ENCODE measurements around the gene TMEM138.

The TMEM138 gene

DNA sequence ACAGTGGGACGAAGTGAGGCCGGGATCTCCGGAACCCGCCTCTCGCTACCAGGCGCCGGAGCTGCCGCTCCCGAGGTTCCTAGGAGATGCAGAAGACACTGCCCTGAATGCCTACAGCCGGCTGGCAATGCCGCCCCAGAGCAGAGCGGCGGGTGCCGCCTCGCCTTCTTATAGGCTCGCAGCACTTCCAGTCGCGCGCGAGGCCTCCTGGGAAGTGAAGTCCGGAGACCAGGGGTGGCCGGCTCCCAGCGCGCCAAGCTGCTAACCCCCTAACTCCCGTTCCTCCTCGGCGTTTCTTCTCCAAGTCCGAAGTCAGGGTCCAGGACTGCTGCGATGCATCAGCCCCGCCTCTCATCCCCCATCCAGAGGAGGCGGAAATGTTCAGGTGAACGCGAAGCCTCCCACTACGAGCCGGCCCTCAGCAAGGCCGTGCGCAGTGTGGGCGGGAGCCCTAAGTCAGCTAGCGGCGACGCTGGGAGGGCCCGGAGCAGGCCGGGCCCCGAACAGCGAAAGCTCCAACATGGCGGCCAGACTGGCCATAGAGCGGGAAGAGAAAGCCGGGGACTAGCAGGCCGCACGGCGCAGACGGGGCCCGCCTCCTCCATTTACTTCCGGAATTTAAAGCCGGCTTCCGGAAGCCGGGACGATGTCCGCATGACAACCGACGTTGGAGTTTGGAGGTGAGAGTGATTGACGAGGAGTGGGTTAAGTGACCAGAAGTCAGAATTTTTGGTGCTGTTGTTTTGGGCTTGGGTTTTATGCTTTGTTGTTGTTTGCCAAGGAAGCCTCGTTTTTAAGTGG is at the start of gene TMEM138, which contains the start of gene CYB561A3:
TMEM138 (plus strand) TSS at position 634 of the 801 bp plus-strand sequence. CDS start 2,017 bp downstream, outside the sequence.
CYB561A3 (minus strand) TSS at position 142 of the 801 bp plus-strand sequence. CDS start 5,169 bp downstream, outside the sequence.
- DNase-seq (ENCODE audit: low spot score) = peak; percentile 94

DNA sequence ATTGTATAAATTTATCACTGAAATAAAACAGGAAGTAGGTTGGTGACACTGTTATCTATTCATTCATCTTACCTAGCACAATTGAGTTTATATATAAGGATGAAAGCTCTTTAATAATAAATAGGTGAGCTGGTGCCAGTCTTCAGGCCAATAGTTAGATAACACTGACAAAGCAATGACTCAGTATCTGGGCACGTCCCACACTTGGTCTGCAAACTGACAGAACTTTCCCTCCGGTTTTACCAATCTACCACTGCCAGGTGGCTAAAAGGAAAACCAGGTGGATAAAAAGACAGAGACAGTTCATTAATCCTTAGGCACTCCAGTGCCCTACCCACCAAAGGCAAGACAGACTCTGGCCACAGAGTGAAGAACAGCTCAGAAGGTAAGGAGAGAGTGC is 46.9 kb upstream of the TMEM138 start:
- no peak for DNase-seq (ENCODE audit: low spot score)

DNA sequence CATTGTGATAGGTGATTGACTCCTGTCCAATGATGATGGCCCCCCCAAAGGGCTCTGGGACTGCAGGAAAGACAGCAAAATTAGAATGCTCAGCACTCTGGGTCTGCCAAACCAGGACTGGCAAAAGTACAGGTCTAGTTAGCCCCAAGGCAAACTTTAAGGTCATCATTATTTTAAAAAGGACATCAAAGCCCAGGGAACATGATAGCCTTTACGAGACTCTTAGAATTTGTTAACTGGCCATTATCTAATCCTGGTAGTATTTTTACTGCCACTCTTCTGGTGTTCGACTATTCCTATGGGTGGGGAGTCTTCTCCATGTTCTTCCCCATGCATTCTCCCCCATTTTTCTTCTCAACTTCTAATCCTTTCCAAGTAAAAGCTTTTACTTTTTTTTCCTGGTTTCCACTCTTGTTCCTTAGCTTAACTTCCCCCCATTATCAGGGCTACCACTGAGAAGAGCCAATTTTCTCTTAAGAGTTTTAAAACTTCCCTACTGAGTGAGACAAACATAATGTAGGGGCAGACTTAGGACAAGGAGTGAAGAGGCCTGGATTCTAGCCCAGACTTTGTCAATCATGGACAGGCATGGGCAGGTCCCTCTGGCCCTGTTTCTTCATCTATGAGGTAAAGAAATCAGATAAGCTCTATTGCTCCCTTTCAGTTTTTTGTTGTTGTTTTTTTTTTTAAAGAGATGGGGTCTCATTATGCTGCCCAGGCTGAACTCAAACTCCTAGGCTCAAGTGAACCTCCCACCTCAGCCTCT is 36.3 kb upstream of the TMEM138 start:
- DNase-seq (ENCODE audit: low spot score) = no peak

DNA sequence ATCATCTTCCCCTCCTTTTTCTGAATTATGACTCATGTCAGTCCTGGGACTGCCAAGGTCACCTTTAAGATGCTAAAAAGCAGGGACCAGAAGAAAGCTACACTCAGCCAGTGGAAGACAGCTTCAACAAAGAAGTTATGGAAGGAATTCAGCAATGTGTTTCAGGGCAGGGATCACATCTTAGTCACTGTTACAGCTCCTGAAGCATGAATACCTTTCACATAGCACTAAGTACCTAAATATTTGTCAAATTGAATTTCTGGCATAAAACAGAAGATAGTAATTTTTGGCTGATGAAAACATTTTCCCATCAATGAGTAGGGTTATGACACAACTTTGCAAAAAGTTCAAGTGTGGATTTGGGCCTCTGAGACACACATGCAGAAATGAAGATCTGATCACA is 34.5 kb upstream of the TMEM138 start:
- DNase-seq (ENCODE audit: low spot score) = no peak

DNA sequence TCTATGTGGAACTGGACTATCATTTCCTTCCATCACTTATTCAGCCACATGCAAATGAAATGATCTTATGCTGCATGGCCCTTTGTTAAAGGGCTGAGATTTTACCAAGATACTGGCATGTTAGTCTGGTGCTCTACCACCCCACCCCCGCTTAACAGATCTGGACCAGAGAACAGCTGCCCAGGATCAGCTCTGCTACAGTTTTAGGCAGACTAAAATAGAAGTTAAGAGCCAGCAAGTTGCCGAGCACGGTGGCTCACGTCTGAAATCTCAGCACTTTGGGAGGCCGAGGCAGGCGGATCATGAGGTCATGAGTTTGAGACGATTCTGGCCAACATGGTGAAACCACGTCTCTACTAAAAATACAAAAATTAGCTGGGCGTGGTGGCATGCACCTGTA is 33.8 kb upstream of the TMEM138 start:
- DNase-seq (ENCODE audit: low spot score) = no peak

DNA sequence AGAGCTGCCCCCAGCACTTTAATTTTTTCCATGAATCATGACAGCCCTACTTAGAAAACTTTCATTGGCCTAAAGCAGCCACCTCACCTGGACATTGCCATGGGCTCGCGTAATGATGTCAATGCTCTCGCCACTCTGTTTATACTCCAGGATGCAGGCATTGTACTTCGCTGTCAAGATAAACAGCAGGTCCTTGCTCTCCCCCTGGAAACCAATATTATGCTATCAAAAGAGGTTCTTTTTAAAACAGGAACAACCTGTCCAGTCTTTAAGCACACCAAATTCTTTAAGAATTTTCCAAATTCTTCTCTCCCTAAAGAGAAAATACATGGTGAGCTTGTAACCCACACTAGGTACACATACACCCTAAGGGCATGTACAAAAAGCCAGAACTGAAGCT is 32.3 kb upstream of the TMEM138 start:
- DNase-seq (ENCODE audit: low spot score) = no peak

DNA sequence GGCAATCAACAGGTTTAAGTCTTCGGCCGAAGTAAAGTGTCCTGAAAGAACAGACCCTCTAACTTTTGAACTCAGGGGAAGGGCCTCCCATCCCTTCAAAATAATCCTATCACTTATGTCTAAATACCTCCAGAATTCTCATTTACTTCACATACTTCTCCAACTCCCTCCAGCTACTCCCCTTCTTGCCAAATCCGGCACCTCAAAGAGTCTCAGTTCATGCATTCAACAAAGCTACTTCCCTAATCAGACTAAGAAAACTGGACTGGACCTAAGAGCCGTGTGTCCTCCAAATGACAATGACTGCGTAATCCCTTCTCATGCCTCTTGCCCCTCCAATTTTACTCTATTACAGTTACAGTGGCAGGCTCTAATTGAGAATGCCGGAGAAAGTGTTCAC is 30.5 kb upstream of the TMEM138 start:
- DNase-seq (ENCODE audit: low spot score) = no peak

DNA sequence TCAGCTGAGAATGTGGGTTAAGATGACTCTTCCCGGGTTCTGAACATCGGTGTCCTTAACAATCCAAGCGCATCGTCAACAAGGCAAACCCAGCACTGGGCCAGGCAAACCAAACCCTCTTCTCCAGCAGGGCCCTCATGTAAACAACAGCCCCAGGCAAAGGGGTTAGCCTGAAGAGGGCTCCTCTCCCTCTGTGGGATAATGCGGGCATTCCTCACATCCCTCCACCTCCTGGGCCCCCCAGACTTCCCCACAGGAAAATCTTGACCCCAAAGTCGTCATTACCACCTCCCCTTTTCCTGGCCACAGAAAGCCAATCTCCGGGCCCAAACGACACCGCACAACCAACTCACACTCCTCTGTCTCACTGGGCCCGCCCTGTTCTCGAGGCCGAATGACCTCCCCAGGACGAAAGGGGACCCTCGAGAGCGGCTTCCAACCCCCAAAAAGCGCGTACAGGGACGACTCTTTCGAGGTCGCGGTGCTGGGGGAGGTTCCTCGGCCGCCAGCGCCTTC is 29.8 kb upstream of the TMEM138 start:
- no peak for DNase-seq (ENCODE audit: low spot score)

DNA sequence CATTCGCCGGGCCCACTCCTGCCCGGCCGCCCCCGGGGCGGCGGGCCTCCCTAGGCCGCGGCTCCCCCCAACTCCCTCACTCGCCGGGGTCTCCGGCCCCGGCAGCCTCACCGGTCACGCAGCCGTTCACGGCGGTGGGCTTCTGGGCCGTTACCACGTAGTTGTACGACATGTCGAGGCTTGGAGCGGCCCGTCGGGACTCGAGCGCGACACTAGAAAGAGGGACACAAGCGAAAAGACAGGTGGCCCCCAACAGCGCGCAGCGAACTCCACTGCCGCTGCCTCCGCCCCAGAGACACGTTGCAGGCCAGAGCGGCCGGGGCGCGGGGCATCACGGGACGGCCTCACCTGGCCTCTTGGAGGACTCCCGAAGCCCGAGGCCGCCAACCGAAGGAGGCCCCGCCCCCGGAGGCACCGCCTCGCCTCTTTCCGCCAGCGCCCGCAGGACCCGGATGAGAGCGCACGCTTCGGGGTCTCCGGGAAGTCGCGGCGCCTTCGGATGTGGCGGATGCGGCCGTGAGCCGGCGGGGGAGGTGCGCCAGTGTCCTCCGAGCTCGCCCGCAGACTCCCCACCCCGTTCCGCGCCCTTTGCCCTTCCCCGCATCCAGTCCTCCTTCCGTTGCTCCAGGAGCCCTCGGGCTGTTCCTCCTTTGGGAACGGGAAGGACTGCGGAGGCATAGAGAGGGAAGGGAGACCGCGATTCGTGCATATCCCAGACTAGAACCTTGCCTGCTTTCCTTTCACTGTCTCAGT is 29.2 kb upstream of the TMEM138 start, which contains the start of the genes DDB1 and TKFC:
DDB1 (minus strand) TSS at position 309 of the 753 bp plus-strand sequence; CDS start at position 172, 137 bp downstream.
TKFC (plus strand) TSS at position 432 of the 753 bp plus-strand sequence. CDS start 1,501 bp downstream, outside the sequence.
- peak; percentile 98 for DNase-seq (ENCODE audit: low spot score)

DNA sequence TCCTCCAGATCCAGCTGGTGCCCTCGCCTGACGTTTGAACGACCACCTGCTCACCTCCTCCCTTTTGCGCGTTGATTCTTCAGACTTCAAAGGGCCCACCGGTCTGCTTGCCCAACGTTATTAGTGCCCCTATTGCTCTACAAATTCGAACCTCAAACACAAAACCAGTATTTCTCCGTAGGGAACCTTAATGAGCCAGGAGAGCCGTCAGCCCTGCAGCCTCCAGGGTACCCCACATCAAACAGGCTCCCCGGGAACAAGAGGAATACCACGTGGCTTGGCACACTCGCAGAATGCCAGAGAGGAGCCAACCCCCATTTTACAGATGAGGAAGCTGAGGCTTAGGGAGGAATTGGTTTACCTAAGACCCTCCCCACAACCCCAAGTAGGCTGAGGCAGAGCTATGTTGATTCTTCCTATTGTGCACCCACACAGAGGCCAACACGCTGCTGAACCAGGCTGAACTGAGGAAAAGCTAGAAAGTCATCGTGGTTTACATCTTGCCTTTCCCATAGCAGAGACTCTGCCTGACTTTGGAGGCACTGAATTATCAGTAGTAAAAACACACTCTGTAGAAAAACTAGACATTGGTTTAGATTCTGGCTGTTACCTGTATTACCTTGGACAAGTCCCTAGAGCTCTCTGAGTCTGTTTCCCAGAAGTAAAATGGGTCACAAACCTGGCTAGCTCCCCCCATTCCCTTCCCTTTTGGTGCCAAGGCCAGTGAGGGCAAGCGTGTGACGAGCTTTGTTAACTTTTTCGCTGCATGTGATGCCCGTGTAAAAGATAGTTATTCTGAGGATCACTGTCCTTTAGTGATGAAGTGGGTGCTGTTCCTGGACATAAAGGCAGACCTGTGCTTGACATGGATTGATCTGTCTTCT is 28.4 kb upstream of the TMEM138 start:
- peak; percentile 14 for DNase-seq (ENCODE audit: low spot score)

DNA sequence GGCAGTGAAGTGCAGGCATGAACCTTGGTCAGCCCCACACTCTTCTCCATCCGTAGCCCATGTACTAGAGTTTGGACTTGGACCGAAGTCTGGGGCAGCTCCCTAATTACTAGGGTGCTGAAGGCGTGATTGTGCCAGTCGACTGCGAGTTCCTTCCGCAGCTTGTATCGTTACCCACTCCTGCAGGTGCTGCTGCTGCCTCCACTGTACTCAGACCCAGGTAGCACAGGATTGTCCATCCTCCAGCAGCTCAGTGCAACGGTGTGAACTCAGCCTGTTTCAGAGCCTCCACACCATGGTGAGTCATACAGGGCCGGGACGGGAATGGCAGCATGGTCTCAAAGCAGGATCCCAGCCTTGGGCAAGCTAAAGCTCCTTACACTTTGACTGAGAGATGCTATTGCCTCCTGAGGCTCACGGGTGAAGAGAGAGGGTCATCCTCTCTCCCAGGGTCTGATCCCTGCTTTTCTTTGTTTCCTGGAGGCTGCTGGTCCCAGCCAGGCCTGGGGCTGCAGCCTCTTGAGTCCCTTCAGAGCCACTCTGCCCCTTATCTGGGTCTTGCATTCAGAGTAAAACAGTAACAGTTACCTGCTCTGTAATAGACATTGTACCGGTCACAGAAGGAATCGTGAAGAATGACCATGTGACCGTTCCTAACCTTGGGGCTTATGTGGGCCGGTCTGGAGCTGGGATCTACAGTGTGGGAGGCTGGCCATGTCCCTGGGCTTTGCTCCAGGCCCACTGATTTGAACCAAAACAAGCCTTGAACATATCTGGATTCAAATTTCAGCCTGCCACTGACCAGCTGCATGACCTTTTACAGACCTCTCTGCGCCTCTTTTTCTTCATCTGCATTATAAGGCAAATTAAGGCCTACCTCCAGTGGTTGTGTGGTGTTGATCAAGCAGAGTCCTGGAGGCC is 27.5 kb upstream of the TMEM138 start:
- DNase-seq (ENCODE audit: low spot score) = no peak

DNA sequence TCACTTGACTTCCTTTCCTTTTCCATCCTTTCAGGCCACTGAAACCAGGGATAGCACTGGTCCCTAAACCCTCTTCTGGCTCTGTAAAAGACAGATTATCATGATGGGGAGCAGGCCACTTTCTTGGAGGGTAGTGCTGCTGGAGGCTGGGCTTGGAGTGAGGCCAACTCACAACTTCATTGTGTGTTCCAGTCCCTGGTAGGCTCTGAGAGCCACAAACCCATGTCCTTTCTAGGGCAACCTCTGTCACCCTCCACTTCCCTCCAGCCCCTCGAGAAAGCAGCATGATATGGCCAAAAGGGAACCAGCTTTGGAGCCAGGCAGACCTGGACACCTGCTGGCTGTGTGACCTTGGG is 26.8 kb upstream of the TMEM138 start:
- DNase-seq (ENCODE audit: low spot score) = no peak

DNA sequence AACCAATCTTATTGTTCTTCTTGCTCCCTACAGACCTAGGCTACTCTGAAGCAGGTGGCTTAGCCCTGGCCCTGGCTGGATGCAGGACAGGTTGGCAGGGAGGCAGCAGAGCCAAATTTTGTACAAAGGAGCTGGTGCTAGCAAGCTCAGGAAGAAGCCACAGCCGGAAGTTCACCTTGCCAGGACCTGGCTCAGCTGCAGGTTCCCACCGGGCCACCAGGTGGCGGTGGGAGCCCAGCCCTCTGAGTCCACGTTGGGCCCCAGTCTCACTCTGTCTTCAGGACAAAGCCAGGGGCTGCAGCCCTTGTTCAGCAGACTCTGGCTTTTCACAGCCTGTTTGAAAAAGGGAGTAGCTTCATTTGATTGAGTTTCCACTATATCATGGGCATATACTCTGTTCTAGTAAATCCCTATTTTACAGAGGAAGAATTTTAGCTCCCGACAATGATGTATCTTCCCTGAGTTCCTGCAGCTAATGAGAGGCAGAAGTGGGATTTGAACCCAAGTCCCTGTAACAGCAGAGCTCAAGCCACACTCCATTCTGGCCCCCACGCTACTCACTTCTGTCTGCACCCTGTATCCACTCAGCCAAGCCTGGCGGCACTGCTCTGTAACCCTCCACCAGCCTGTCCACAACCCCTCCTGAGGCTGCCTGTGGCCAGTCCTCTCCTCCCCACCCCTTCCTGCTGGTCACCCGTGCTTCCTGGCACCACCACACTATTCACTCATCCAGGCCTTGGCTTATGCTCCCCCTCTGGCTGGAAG is 25.8 kb upstream of the TMEM138 start:
- DNase-seq (ENCODE audit: low spot score) = peak; percentile 87

DNA sequence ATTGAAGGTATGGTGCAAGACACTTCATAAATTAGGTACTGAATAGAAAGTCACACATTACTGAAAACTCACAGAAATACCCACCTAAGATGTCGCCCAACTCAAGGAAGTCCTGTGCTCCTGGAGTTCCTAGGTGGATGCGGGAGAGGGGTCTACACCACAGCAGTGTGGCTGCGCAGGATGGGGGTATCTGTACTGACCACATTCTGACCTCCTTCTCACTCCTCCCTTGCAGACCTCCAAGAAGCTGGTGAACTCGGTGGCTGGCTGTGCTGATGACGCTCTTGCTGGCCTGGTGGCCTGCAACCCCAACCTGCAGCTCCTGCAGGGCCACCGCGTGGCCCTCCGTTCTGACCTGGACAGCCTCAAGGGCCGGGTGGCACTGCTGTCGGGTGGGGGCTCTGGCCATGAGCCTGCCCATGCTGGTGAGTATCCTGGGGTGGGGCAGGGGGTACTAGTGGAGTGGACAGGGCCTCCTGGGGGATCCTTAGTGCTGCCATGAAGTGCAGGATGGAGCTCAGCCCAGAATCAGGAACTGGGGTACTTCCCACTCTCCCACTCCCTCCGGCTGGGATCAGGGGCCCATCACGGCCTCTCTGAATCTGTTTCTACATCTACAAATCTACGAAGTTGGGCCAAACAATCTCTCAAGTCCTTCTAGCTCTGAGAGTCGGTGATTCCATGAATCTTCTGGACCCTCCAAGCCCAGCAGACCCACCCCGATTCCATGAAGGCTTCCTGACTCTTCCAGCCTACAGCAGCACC is 24.3 kb upstream of the TMEM138 start:
- no peak for DNase-seq (ENCODE audit: low spot score)

DNA sequence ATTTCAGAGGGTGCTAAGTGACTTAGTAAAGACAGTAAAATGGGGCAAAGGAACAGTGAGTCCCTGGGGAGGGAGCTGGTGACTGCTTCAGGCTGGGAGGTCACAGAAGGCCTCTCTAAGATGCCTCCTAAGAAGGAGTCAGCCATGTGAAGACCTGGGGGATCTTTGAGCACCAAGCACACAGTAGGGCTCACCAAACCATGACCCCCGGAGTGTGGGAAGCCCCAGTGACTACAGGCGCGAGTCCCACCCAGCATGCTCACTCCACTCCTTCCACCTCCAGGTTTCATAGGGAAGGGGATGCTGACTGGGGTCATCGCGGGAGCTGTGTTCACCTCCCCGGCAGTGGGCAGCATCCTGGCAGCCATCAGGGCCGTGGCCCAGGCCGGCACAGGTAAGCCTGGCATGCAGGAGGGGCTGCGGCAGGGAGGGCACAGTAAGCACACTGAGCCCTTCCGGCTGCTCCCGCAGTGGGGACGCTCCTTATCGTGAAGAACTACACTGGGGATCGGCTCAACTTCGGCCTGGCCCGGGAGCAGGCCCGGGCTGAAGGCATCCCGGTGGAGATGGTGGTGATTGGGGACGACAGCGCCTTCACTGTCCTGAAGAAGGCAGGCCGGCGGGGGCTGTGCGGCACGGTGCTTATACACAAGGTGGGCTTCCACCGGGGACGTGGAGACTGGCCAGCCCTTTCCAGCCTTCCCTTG is 23.2 kb upstream of the TMEM138 start:
- DNase-seq (ENCODE audit: low spot score) = no peak

DNA sequence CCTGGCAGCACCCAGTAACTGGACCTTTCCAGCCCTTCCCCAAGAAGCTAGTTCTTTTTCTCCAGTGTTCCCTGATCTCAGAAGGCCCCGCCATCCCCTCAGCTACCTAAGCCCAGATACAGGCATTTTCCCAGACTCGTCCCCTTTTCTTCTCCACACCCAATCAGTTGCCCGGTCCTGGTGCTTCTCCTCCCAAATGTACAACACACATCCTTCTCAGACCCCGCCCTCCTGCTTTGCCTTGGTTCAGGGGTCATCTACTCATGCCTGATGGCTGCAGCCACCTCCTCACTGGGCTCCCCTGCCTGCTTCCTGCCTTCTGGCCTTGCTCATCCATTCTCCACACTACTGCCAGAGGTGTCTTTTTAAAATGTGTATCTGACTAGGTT is 22.7 kb upstream of the TMEM138 start:
- DNase-seq (ENCODE audit: low spot score) = no peak

DNA sequence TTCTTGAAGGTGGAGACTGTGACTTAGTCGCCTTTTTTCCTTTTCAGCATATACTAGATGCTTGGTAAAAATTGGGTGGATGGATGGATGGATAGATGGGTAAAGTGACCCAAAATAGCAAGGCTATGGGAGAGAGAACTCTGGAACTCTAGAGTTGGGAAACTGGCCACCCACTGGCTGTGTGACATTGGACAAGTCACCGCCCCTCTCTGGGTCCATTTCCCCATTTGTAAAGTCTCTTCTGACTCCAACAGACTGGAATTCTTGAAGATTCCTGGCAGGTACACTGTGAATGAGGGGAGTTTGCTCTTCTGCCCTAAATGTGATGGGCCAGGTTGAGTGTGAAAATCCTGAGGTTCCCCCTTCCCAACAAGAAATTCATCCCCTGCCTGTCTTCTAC is 21.2 kb upstream of the TMEM138 start:
- DNase-seq (ENCODE audit: low spot score) = no peak

DNA sequence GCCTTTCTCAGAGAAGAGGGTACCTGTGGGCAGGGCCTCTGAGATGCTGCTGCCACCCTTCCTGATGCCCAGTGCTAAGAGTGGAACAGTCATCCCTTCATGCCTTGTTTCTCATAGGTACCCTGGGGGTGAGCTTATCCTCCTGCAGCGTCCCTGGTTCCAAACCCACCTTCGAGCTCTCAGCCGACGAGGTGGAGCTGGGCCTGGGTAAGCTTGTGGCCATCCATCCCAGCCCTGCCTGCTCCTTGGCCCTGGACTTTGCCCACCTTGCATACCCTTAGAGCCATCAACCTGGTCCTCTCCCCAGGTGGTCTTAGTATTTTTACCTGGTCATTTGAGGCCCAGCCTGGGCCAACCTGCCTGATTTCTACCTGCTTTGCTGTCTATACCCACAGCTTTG is 20.5 kb upstream of the TMEM138 start:
- DNase-seq (ENCODE audit: low spot score) = no peak
